ENCODE measurements around the gene FOXO4. TPM values are rescaled to one million over a fixed set of nuclear protein-coding genes. Genes with fewer than 3 reads are reported as not detected.

Gene FOXO4
- polyA plus RNA-seq, 2 of the 4 experiments (the other 2 are of a cell fraction) = 1.0 to 2.3 TPM

- POLR2A ChIA-PET = interaction anchor here (0.6 to 0.7 kb wide), 2 partner anchors 15 to 31 kb away, joined by 3 to 6 read pairs; partner anchors contain the start of gene SNX12
- 98% methylated on average over 7 of the region's 7 CpGs for WGBS (ENCODE audit: missing lambda C conversion rate)
- FAIRE-seq = no peak
Measured at GRCh38 chrX:71052721-71053120, 42.9 kb upstream of the FOXO4 start.

GRCh38 chrX:71053217-71053621, 42.4 kb upstream of the FOXO4 start:
- ATAC-seq (no peak), FAIRE-seq (no peak), DNase-seq (ENCODE audit: low read depth in 1 of 2, low spot score in 1 of 2) (no peak)
- peaks cover 20% of the 10 kb centered on the region for H3K4me1 ChIP-seq
- POLR2A ChIA-PET = interaction anchor here (0.6 to 0.7 kb wide), 2 partner anchors 15 to 31 kb away, joined by 3 to 6 read pairs; partner anchors contain the start of gene SNX12
- no peak overlapping the region for H3K4me3 ChIP-seq
- CTCF ChIA-PET = no interaction called here
- H3K27ac ChIP-seq = no peak overlapping the region
- H3K4me2 ChIP-seq = no peak overlapping the region
- no peaks in the 10 kb centered on the region for H3K9me3 ChIP-seq
- no peak for TF ChIP-seq RCOR1 (IDR thresholded peaks at IDR 0.05; ENCODE audit: low read depth, low read length)
- TF ChIP-seq, protein P1, sequence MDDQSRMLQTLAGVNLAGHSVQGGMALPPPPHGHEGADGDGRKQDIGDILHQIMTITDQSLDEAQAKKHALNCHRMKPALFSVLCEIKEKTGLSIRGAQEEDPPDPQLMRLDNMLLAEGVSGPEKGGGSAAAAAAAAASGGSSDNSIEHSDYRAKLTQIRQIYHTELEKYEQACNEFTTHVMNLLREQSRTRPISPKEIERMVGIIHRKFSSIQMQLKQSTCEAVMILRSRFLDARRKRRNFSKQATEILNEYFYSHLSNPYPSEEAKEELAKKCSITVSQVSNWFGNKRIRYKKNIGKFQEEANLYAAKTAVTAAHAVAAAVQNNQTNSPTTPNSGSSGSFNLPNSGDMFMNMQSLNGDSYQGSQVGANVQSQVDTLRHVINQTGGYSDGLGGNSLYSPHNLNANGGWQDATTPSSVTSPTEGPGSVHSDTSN (IDR thresholded peaks at IDR 0.05) = no peak
- WGBS (ENCODE audit: missing lambda C conversion rate) = 96% methylated on average over 18 of the region's 18 CpGs

More at GRCh38 chrX:71052721-71053120, 42.9 kb upstream of the FOXO4 start:
- H3K27ac ChIP-seq = no peak overlapping the region
- DNase-seq (ENCODE audit: low read depth in 1 of 2, low spot score in 1 of 2) (no peak), ATAC-seq (no peak)
- peaks cover 15% of the 10 kb centered on the region for H3K4me1 ChIP-seq
- TF ChIP-seq ZNF302 (CRISPR knock-in tag; IDR thresholded peaks at IDR 0.05) (no peak), MYC (IDR thresholded peaks at IDR 0.05; ENCODE audit: borderline replicate concordance, low read length) (no peak), FOSL2 (IDR thresholded peaks at IDR 0.05) (no peak), FOSL2 (CRISPR knock-in tag; IDR thresholded peaks at IDR 0.05) (no peak), CTCF (IDR thresholded peaks at IDR 0.05) (no peak), TP53 (CRISPR knock-in tag; IDR thresholded peaks at IDR 0.05) (no peak), CEBPB (IDR thresholded peaks at IDR 0.05) (no peak), MAFK (IDR thresholded peaks at IDR 0.05; ENCODE audit: partially characterized antibody) (no peak), ZSCAN20 (CRISPR knock-in tag; IDR thresholded peaks at IDR 0.05) (no peak), MAZ (IDR thresholded peaks at IDR 0.05; ENCODE audit: borderline replicate concordance, low read depth, low read length) (no peak), CBX2 (IDR thresholded peaks at IDR 0.05; ENCODE audit: borderline replicate concordance, low read depth) (no peak), GATA3 (IDR thresholded peaks at IDR 0.05; ENCODE audit: borderline replicate concordance) (no peak), CBX8 (IDR thresholded peaks at IDR 0.05) (no peak), JUNB (IDR thresholded peaks at IDR 0.05) (no peak), FOXS1 (CRISPR knock-in tag; IDR thresholded peaks at IDR 0.05) (no peak), TFCP2L1 (CRISPR knock-in tag; IDR thresholded peaks at IDR 0.05) (no peak), REST (IDR thresholded peaks at IDR 0.05) (no peak), HOXA7 (CRISPR knock-in tag; IDR thresholded peaks at IDR 0.05) (no peak), RCOR1 (IDR thresholded peaks at IDR 0.05; ENCODE audit: low read depth, low read length) (no peak)
- TF ChIP-seq, protein P2, sequence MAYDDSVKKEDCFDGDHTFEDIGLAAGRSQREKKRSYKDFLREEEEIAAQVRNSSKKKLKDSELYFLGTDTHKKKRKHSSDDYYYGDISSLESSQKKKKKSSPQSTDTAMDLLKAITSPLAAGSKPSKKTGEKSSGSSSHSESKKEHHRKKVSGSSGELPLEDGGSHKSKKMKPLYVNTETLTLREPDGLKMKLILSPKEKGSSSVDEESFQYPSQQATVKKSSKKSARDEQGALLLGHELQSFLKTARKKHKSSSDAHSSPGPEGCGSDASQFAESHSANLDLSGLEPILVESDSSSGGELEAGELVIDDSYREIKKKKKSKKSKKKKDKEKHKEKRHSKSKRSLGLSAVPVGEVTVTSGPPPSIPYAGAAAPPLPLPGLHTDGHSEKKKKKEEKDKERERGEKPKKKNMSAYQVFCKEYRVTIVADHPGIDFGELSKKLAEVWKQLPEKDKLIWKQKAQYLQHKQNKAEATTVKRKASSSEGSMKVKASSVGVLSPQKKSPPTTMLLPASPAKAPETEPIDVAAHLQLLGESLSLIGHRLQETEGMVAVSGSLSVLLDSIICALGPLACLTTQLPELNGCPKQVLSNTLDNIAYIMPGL (CRISPR knock-in tag; IDR thresholded peaks at IDR 0.05; ENCODE audit: borderline replicate concordance) = no peak
- CTCF ChIA-PET = no interaction called here
- no peak overlapping the region for H3K4me3 ChIP-seq
- no peak overlapping the region for H3K4me2 ChIP-seq
- H3K9me3 ChIP-seq = no peaks in the 10 kb centered on the region

All from A549 (cell line).